H9 (cell line): ENCODE results near the gene NPY1R. TPM values are rescaled to one million over a fixed set of nuclear protein-coding genes. Genes with fewer than 3 reads are reported as not detected.

Experiments used
- DNase-seq: peaks from one replicate; pipeline ENCODE4 v3.0.0-alpha.2; 2017
- H2AFZ ChIP-seq: one replicate; pipeline ENCODE4 v1.6.1; 2013; ENCODE audit warnings: mild to moderate bottlenecking, low read length, control low read depth, moderate library complexity
- H2AK5ac ChIP-seq: 2 replicates; pipeline ENCODE4 v1.6.1; 2013; ENCODE audit warnings: low read length, control low read depth, mixed read lengths; ENCODE audit not compliant: insufficient read length
- H2BK120ac ChIP-seq: one replicate; pipeline ENCODE4 v1.6.1; 2013; ENCODE audit warnings: low read depth, mild to moderate bottlenecking, low read length, control low read depth, inconsistent platforms; ENCODE audit not compliant: poor library complexity, severe bottlenecking
- H2BK12ac ChIP-seq: 2 replicates; pipeline ENCODE4 v1.6.1; 2013; ENCODE audit warnings: low read length, control low read depth, mixed read lengths, low read depth; ENCODE audit not compliant: insufficient read length
- H2BK15ac ChIP-seq: 2 replicates; pipeline ENCODE4 v1.6.1; 2013; ENCODE audit warnings: low read depth, low read length, control low read depth
- H2BK20ac ChIP-seq: one replicate; pipeline ENCODE4 v1.6.1; 2013; ENCODE audit warnings: low read depth, mild to moderate bottlenecking, low read length, control low read depth, inconsistent platforms; ENCODE audit not compliant: poor library complexity, severe bottlenecking
- H2BK5ac ChIP-seq: 2 replicates; pipeline ENCODE4 v1.6.1; 2013; ENCODE audit warnings: low read length, control low read depth, mixed read lengths; ENCODE audit not compliant: insufficient read length
- H3K14ac ChIP-seq: 2 replicates; pipeline ENCODE4 v1.6.1; 2013; ENCODE audit warnings: low read length, control low read depth; ENCODE audit not compliant: insufficient read depth
- H3K18ac ChIP-seq: 2 replicates; pipeline ENCODE4 v1.6.1; 2013; ENCODE audit warnings: low read depth, mild to moderate bottlenecking, mixed read lengths, low read length, control low read depth; ENCODE audit not compliant: insufficient read length
- H3K23ac ChIP-seq: 2 replicates; pipeline ENCODE4 v1.6.1; 2013; ENCODE audit warnings: low read length, control low read depth, mixed read lengths, low read depth; ENCODE audit not compliant: insufficient read length
- H3K23me2 ChIP-seq: 2 replicates; pipeline ENCODE4 v1.6.1; 2013; ENCODE audit warnings: low read depth, mild to moderate bottlenecking, mixed read lengths, low read length, control low read depth; ENCODE audit not compliant: insufficient read length, poor library complexity, severe bottlenecking
- H3K27ac ChIP-seq: 2 replicates; pipeline ENCODE4 v1.5.1; 2013; ENCODE audit warnings: low read length, control low read depth, mixed read lengths, low read depth; ENCODE audit not compliant: insufficient read length
- H3K27me3 ChIP-seq: 2 replicates; pipeline ENCODE4 v1.6.1; 2013; ENCODE audit warnings: low read length, control low read depth, inconsistent platforms; ENCODE audit not compliant: insufficient read depth
- H3K4ac ChIP-seq: 2 replicates; pipeline ENCODE4 v1.6.1; 2013; ENCODE audit warnings: low read depth, mild to moderate bottlenecking, control low read depth, inconsistent platforms, low read length, moderate library complexity
- H3K4me1 ChIP-seq: 2 replicates; pipeline ENCODE4 v1.6.1; 2013; ENCODE audit warnings: low read length, control low read depth, inconsistent platforms; ENCODE audit not compliant: insufficient read depth
- H3K4me2 ChIP-seq: 2 replicates; pipeline ENCODE4 v1.6.1; 2013; ENCODE audit warnings: low read length, control low read depth, mixed read lengths; ENCODE audit not compliant: insufficient read length, insufficient read depth
- H3K56ac ChIP-seq: 2 replicates; pipeline ENCODE4 v1.6.1; 2013; ENCODE audit warnings: low read depth, mild to moderate bottlenecking, mixed read lengths, low read length, control low read depth; ENCODE audit not compliant: insufficient read length
- H3K79me1 ChIP-seq: 2 replicates; pipeline ENCODE4 v1.6.1; 2013; ENCODE audit warnings: low read depth, mild to moderate bottlenecking, moderate library complexity, low read length, control low read depth, inconsistent platforms; ENCODE audit not compliant: insufficient read depth, poor library complexity, severe bottlenecking
- H3K79me2 ChIP-seq: 2 replicates; pipeline ENCODE4 v1.6.1; 2013; ENCODE audit warnings: low read length, control low read depth, inconsistent platforms; ENCODE audit not compliant: insufficient read depth
- H3K9ac ChIP-seq: 2 replicates; pipeline ENCODE4 v1.6.1; 2013; ENCODE audit warnings: low read length, control low read depth, mixed read lengths; ENCODE audit not compliant: insufficient read length; ENCODE audit errors: extremely low read depth
- H3K9me3 ChIP-seq: one replicate; pipeline ENCODE4 v1.6.1; 2013; ENCODE audit warnings: low read depth, low read length, inconsistent platforms; ENCODE audit not compliant: control insufficient read depth
- H3T11ph ChIP-seq: one replicate; pipeline ENCODE4 v1.6.1; 2013; ENCODE audit warnings: mild to moderate bottlenecking, low read length, control low read depth, inconsistent platforms
- H4K20me1 ChIP-seq: one replicate; pipeline ENCODE4 v1.6.1; 2013; ENCODE audit not compliant: control insufficient read depth, insufficient read length, insufficient read depth
- H4K5ac ChIP-seq: 2 replicates; pipeline ENCODE4 v1.6.1; 2013; ENCODE audit warnings: low read depth, mild to moderate bottlenecking, mixed read lengths, low read length, control low read depth; ENCODE audit not compliant: insufficient read length
- H4K8ac ChIP-seq: replicated peaks from 2 replicates; pipeline ENCODE4 v1.6.1; 2013; ENCODE audit warnings: low read length, control low read depth, mixed read lengths, low read depth; ENCODE audit not compliant: insufficient read length
- H4K91ac ChIP-seq: 2 replicates; pipeline ENCODE4 v1.6.1; 2013; ENCODE audit warnings: low read depth, mild to moderate bottlenecking, moderate library complexity, mixed read lengths, low read length, control low read depth; ENCODE audit not compliant: insufficient read length
- H3K27ac Mint-ChIP-seq, 3 experiments: 2 replicates in 2 of 3; 3 replicates in 1 of 3; pipeline ENCODE4 v1.8.0; 2020 to 2021; ENCODE audit warnings: mixed read lengths in 3 of 3, mild to moderate bottlenecking in 1 of 3, moderate library complexity in 1 of 3
- H3K27me3 Mint-ChIP-seq: 2 replicates; pipeline ENCODE4 v1.8.0; 2021; ENCODE audit warnings: low read depth, mild to moderate bottlenecking, moderate library complexity, mixed read lengths
- H3K36me3 Mint-ChIP-seq, 3 experiments: 2 replicates in 2 of 3; 3 replicates in 1 of 3; pipeline ENCODE4 v1.8.0; 2020 to 2021; ENCODE audit warnings: low read depth in 3 of 3, mixed read lengths in 3 of 3; ENCODE audit not compliant: insufficient read depth in 1 of 3
- H3K4me1 Mint-ChIP-seq, 2 experiments: 2 replicates each; pipeline ENCODE4 v1.8.0; 2020; ENCODE audit warnings: mixed read lengths in 2 of 2
- H3K4me3 Mint-ChIP-seq, 2 experiments: 2 replicates in 1 of 2; 3 replicates in 1 of 2; pipeline ENCODE4 v1.8.0; 2020 to 2021; ENCODE audit warnings: mild to moderate bottlenecking in 2 of 2, mixed read lengths in 2 of 2, moderate library complexity in 1 of 2
- H3K9me3 Mint-ChIP-seq, 2 experiments: 2 replicates in 1 of 2; 3 replicates in 1 of 2; pipeline ENCODE4 v1.8.0; 2020; ENCODE audit warnings: mild to moderate bottlenecking in 2 of 2, mixed read lengths in 2 of 2, moderate library complexity in 1 of 2
- total RNA-seq: library from RNA; stranded (reverse); gene quantifications from 2 replicates; pipeline ENCODE4 v1.2.1, GENCODE V29; 2021
- TF ChIP-seq, protein P1 (sequence below): fragments of 200-600 bp; sonication (generic); conservative IDR thresholded peaks from 3 replicates; pipeline ENCODE4 v1.8.0; 2021; ENCODE audit warnings: antibody characterized with exemption, mild to moderate bottlenecking

The NPY1R gene
- total RNA-seq, 1 experiment from 2014 or later, result 27.3 TPM

- Histone ChIP-seq H3K56ac (no peak overlapping the region), H3K79me1 (no peaks in the 10 kb centered on the region), H3K4me1 (no peaks in the 10 kb centered on the region), H2BK5ac (no peak overlapping the region), H2AK5ac (no peak overlapping the region), H2BK12ac (no peak overlapping the region), H4K8ac (no peak overlapping the region), H3K9me3 (no peaks in the 10 kb centered on the region), H4K5ac (no peak overlapping the region), H3K27ac (no peak overlapping the region), H2AFZ (no peak overlapping the region), H3K27me3 (no peaks in the 10 kb centered on the region), H4K91ac (no peak overlapping the region), H4K20me1 (no peaks in the 10 kb centered on the region), H2BK120ac (no peak overlapping the region), H3K4ac (no peak overlapping the region), H3K14ac (no peak overlapping the region), H3K18ac (no peak overlapping the region), H3K23ac (no peak overlapping the region), H3K4me2 (no peak overlapping the region), H3K79me2 (no peaks in the 10 kb centered on the region), H3K23me2 (no peaks in the 10 kb centered on the region), H2BK20ac (no peak overlapping the region), H3T11ph (no peak overlapping the region), H2BK15ac (no peak overlapping the region), H3K9ac (no peak overlapping the region)
- TF ChIP-seq, protein P1, sequence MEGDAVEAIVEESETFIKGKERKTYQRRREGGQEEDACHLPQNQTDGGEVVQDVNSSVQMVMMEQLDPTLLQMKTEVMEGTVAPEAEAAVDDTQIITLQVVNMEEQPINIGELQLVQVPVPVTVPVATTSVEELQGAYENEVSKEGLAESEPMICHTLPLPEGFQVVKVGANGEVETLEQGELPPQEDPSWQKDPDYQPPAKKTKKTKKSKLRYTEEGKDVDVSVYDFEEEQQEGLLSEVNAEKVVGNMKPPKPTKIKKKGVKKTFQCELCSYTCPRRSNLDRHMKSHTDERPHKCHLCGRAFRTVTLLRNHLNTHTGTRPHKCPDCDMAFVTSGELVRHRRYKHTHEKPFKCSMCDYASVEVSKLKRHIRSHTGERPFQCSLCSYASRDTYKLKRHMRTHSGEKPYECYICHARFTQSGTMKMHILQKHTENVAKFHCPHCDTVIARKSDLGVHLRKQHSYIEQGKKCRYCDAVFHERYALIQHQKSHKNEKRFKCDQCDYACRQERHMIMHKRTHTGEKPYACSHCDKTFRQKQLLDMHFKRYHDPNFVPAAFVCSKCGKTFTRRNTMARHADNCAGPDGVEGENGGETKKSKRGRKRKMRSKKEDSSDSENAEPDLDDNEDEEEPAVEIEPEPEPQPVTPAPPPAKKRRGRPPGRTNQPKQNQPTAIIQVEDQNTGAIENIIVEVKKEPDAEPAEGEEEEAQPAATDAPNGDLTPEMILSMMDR, result no peak
- Mint-ChIP-seq H3K9me3 (no peaks in the 10 kb centered on the region), H3K36me3 (no peaks in the 10 kb centered on the region), H3K4me3 (no peak overlapping the region), H3K27me3 (peaks cover 5% of the 10 kb centered on the region), H3K4me1 (peaks cover 2 to 3% of the 10 kb centered on the region in 2 experiments; a peak in 2 of 4 replicates), H3K27ac (no peak overlapping the region)
- DNase-seq, result no peak
Observed at GRCh38 chr4:163350672-163351071, 18.3 kb upstream of the NPY1R start.
